OCI-LY7 (cell line): ENCODE measurements around the gene NT5C3A. TPM values are rescaled to one million over a fixed set of nuclear protein-coding genes. Genes with fewer than 3 reads are reported as not detected.

Experiments
- BruUV-seq: library from RNA; stranded (reverse); fragments of 400-500 nt; replicated peaks from 2 replicates; lab custom pipeline; 2021; lab: Mats Ljungman, UMichigan
- CTCF ChIA-PET: fragments of 300-600 bp; sonication (Branson Sonifier 250); formaldehyde crosslinking; loops from one replicate; lab custom pipeline; 2022; ENCODE audit warnings: antibody characterized with exemption; ENCODE audit not compliant: unreplicated experiment; lab: Charles Lee
- POLR2A ChIA-PET: fragments of 300-600 bp; sonication (Branson Sonifier 250); formaldehyde crosslinking; loops from one replicate; lab custom pipeline; 2022; ENCODE audit warnings: antibody characterized with exemption; lab: Charles Lee
- DNase-seq: peaks from one replicate; pipeline ENCODE4 v3.0.0-alpha.2; 2015; ENCODE audit warnings: low spot score
- H2AFZ ChIP-seq: fragments of 200-600 bp; sonication (generic), shearing (Covaris generic); 2 replicates; pipeline ENCODE4 v1.6.1; 2014; ENCODE audit warnings: mild to moderate bottlenecking, antibody characterized with exemption, low read length, moderate library complexity
- H3K27ac ChIP-seq: fragments of 200-600 bp; sonication (generic); 2 replicates; pipeline ENCODE4 v1.5.1; 2014; ENCODE audit warnings: mixed run types, low read depth, mild to moderate bottlenecking, moderate library complexity, low read length, inconsistent platforms; ENCODE audit not compliant: poor library complexity, severe bottlenecking
- H3K36me3 ChIP-seq: fragments of 200-600 bp; sonication (generic); 2 replicates; pipeline ENCODE4 v1.6.1; 2014; ENCODE audit warnings: mild to moderate bottlenecking, antibody characterized with exemption, low read length, moderate library complexity, mixed read lengths; ENCODE audit not compliant: insufficient read depth
- H3K4me1 ChIP-seq: fragments of 200-600 bp; sonication (generic); 2 replicates; pipeline ENCODE4 v1.5.1; 2014; ENCODE audit warnings: mild to moderate bottlenecking, low read length; ENCODE audit not compliant: insufficient read depth, poor library complexity, severe bottlenecking
- H3K4me2 ChIP-seq: fragments of 200-600 bp; sonication (generic); 2 replicates; pipeline ENCODE4 v1.6.1; 2014; ENCODE audit warnings: mild to moderate bottlenecking, low read length
- H3K4me3 ChIP-seq: fragments of 200-600 bp; sonication (generic); 2 replicates; pipeline ENCODE4 v1.5.1; 2014; ENCODE audit warnings: mild to moderate bottlenecking, low read depth, low read length; ENCODE audit not compliant: poor library complexity, severe bottlenecking
- H3K79me2 ChIP-seq: fragments of 200-600 bp; sonication (generic); 2 replicates; pipeline ENCODE4 v1.6.1; 2016; ENCODE audit warnings: low read depth, mild to moderate bottlenecking, low read length, moderate library complexity, mixed read lengths; ENCODE audit not compliant: insufficient read depth
- H3K9me2 ChIP-seq: fragments of 200-600 bp; sonication (generic); 2 replicates; pipeline ENCODE4 v1.6.1; 2016; ENCODE audit warnings: mild to moderate bottlenecking, low read length, mixed read lengths; ENCODE audit not compliant: insufficient read depth
- H3K9me3 ChIP-seq: fragments of 200-600 bp; sonication (generic); 2 replicates; pipeline ENCODE4 v1.6.1; 2014; ENCODE audit warnings: mild to moderate bottlenecking, mixed run types, low read length, mixed read lengths
- H4K20me1 ChIP-seq: fragments of 200-600 bp; sonication (generic); 2 replicates; pipeline ENCODE4 v1.6.1; 2014; ENCODE audit warnings: mild to moderate bottlenecking, antibody characterized with exemption, low read length, moderate library complexity, mixed read lengths; ENCODE audit not compliant: insufficient read depth
- CTCF ChIP-seq: fragments of 200-600 bp; sonication (generic); conservative IDR thresholded peaks from 2 replicates; pipeline ENCODE4 v1.5.1; 2014; ENCODE audit warnings: mild to moderate bottlenecking, antibody characterized with exemption, low read length, moderate library complexity, mixed read lengths
- EZH2phosphoT487 ChIP-seq: fragments of 200-600 bp; sonication (generic); IDR thresholded peaks from 2 replicates; pipeline ENCODE4 v1.6.1; 2018; ENCODE audit warnings: low read depth, borderline replicate concordance, mild to moderate bottlenecking, mixed run types, antibody characterized with exemption, low read length, moderate library complexity, mixed read lengths
- intact Hi-C: fragments of 100-400 bp; cut with micrococcal nuclease; formaldehyde crosslinking; loops from one replicate; pipeline ENCODE4 v1.10.0; 2022; ENCODE audit not compliant: unreplicated experiment
- total RNA-seq, 2 experiments: library from RNA; depleted of rRNA in 1 of 2; stranded (reverse); fragments of >200 nt in 1 of 2; shearing (Covaris generic) in 1 of 2; gene quantifications; 2 replicates each; pipeline ENCODE4 v1.2.3, GENCODE V29; 2014 to 2022

Gene NT5C3A
- total RNA-seq, 2 experiments from 2014 or later: 37.1 to 62.4 TPM

- POLR2A ChIA-PET: interaction anchor here (1.3 to 3.8 kb wide), 7 partner anchors 8 to 182 kb away, joined by 3 to 23 read pairs (median 10); partner anchors contain the start of genes KBTBD2 and NT5C3A
- Histone ChIP-seq H2AFZ (no peak overlapping the region), H3K4me1 (peaks cover 62% of the 10 kb centered on the region), H4K20me1 (peaks cover 29% of the 10 kb centered on the region; the same call in 1 of the 2 replicates), H3K9me2 (no peaks in the 10 kb centered on the region), H3K36me3 (peaks cover 57% of the 10 kb centered on the region), H3K4me3 (no peak overlapping the region), H3K27ac (no peak overlapping the region), H3K79me2 (peaks cover 100% of the 10 kb centered on the region), H3K9me3 (no peaks in the 10 kb centered on the region; the same call in 1 of the 2 replicates), H3K4me2 (no peak overlapping the region)
- CTCF ChIA-PET: interaction anchor here (1.1 kb wide), 1 partner anchor 14 kb away, joined by 3 read pairs; no protein-coding TSS in a partner anchor
- no TSS peak for BruUV-seq
- DNase-seq: no peak
- TF ChIP-seq CTCF (no peak), EZH2phosphoT487 (no peak)
- intact Hi-C loops: no loop called here
These were observed 7.4 kb downstream of the NT5C3A start for GRCh38 chr7:33055158-33055557.

- no peaks in the 10 kb centered on the region for H3K9me2 ChIP-seq
- H3K4me1 ChIP-seq: peaks cover 62% of the 10 kb centered on the region
- BruUV-seq: no TSS peak
- POLR2A ChIA-PET: interaction anchor here (0.6 to 3.8 kb wide), 13 partner anchors 9 to 181 kb away, joined by 3 to 23 read pairs (median 5); partner anchors contain the start of genes KBTBD2, NT5C3A and RP9
- peaks cover 50% of the 10 kb centered on the region for H3K36me3 ChIP-seq
- H4K20me1 ChIP-seq: peaks cover 32% of the 10 kb centered on the region; the same call in 1 of the 2 replicates
- CTCF ChIA-PET: interaction anchor here (1.1 kb wide), 1 partner anchor 13 kb away, joined by 3 read pairs; no protein-coding TSS in a partner anchor
- no peak overlapping the region for H2AFZ ChIP-seq
- no peak overlapping the region for H3K4me3 ChIP-seq
- intact Hi-C loops: no loop called here
- peak overlapping the region; percentile 78 for H3K27ac ChIP-seq
- H3K9me3 ChIP-seq: no peaks in the 10 kb centered on the region; the same call in 1 of the 2 replicates
- TF ChIP-seq CTCF: no peak
- no peak for TF ChIP-seq EZH2phosphoT487
- peaks cover 100% of the 10 kb centered on the region for H3K79me2 ChIP-seq
- peak overlapping the region; percentile 83; the same call in 1 of the 2 replicates for H3K4me2 ChIP-seq
- no peak for DNase-seq
These were observed 8.2 kb downstream of the NT5C3A start for GRCh38 chr7:33054261-33054964.
